Pancreas (tissue), 10 donors: ENCODE measurements around the gene ANKIB1. TPM values are rescaled to one million over a fixed set of nuclear protein-coding genes. Genes with fewer than 3 reads are reported as not detected.

Experiments
- ATAC-seq, 4 donors: fragments of 200-7000 bp; cut with Tn5 transposase; one replicate each; pipeline versions ENCODE4 v1.8.0 to v1.9.1; 2020; ENCODE audit warnings: mild to moderate bottlenecking in 4 of 4, moderate library complexity in 4 of 4
- DNase-seq, 6 donors: peaks; one replicate each; pipeline ENCODE4 v3.0.0-alpha.2; 2020
- FAIRE-seq: peaks from 2 replicates; lab custom pipeline; 2012; peaks lifted over from hg19 to GRCh38; lab: Jason Lieb, UNC
- H3K27ac ChIP-seq, 4 donors: fragments of 200-600 bp; sonication (generic); 1 replicate in 3 of 4; 2 replicates in 1 of 4; pipeline versions ENCODE4 v1.5.0 to v1.8.0; 2020
- H3K27me3 ChIP-seq, 4 donors: fragments of 200-600 bp; one replicate each; pipeline ENCODE4 v1.8.0; 2021
- H3K36me3 ChIP-seq, 3 donors: fragments of 200-600 bp; sonication (generic) in 1 of 3; one replicate each; pipeline versions ENCODE4 v1.5.0 to v1.8.0; 2020 to 2021
- H3K4me1 ChIP-seq, 3 donors: fragments of 200-600 bp; one replicate each; pipeline ENCODE4 v1.8.0; 2021
- H3K4me3 ChIP-seq, 4 donors: fragments of 200-600 bp; sonication (generic) in 2 of 4; one replicate each; pipeline versions ENCODE4 v1.5.0 to v1.8.0; 2020 to 2021
- H3K9me3 ChIP-seq, 4 donors: fragments of 200-600 bp; one replicate each; pipeline ENCODE4 v1.8.0; 2021
- WGBS, 2 donors: extraction: QIAGEN DNeasy Blood & Tissue Kit; methylation state at CpG; one replicate each; pipeline ENCODE4 v1.1.7; 2013; 5-methylcytosine and 5-hydroxymethylcytosine counted together
- intact Hi-C, 3 donors: fragments of 100-400 bp; cut with DNase I; formaldehyde crosslinking; loops; one replicate each; pipeline versions ENCODE4 v1.11.1 to v1.14.2; 2022
- polyA plus RNA-seq, 2 donors: library from polyadenylated mRNA; stranded (reverse); fragments of 200-250 nt; gene quantifications; one replicate each; pipeline ENCODE4 v1.2.3, GENCODE V29; 2013
- total RNA-seq, 6 donors: library from RNA; stranded (reverse); fragmentation: NEBNext Ultra II Directional in 4 of 6; extraction: Animal tissue kit (Norgen Biotek cat#: 25700) in 4 of 6; gene quantifications; one replicate each; pipeline versions ENCODE4 v1.2.1 to v1.2.4, GENCODE V29; 2021 to 2023
- TF ChIP-seq, protein P1 (sequence below), 4 donors: fragments of 200-600 bp; sonication (generic) in 3 of 4; IDR thresholded peaks; one replicate each; pipeline versions ENCODE4 v1.5.0 to v1.8.0; 2021; ENCODE audit warnings: antibody characterized with exemption in 4 of 4
- donor health status: healthy with polysubstance abuse.
- donor health status: DM: no; HTN: no; CAD: no; lungs with moderate emphysema.
- donor health status: DM: no; HTN: no; CAD: no.
- donor health status: control.
- donor health status: control.
- donor health status: Bipolar disorder and iron deficiency.
- donor health status: DM: yes; HTN: yes; CAD: no.
- donor health status: DM: no; HTN: no; CAD: no.
- donor health status: DM: no; HTN: no; CAD: no.
- donor health status: DM: yes; HTN: yes; CAD: no.

The ANKIB1 gene
- total and polyA plus RNA-seq, 8 donors = 7.7 to 36.5 (median 20.8) TPM

DNA sequence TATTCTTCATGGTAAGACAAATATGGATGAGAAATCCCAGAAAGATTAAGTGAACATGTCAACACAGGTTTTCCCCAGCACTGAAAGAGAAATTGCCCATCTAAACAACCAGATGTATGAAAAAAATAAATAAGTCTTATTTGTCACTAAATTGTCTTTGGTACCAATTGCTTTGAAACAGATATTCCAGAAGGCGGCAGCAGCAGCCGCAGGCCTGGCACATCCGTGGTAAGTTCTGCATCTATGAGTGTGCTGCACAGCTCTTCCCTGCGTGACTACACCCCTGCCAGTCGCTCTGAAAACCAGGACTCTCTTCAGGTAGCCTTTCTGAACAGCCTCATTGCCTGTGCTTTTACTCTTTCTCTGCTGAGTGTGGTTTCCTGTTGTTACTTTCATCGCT lies 151.8 kb downstream of the ANKIB1 start:
- H3K4me3 ChIP-seq = no peak overlapping the region
- H3K27me3 ChIP-seq = no peaks in the 10 kb centered on the region
- no peaks in the 10 kb centered on the region for H3K9me3 ChIP-seq
- ATAC-seq (no peak), FAIRE-seq (no peak), DNase-seq (no peak)
- WGBS, 2 donors = 91 to 94% methylated on average over 6 of the region's 6 CpGs
- H3K36me3 ChIP-seq = peaks cover 0 to 26% (median 0%) of the 10 kb centered on the region in 3 donors
- no peaks in the 10 kb centered on the region for H3K4me1 ChIP-seq
- intact Hi-C loops = no loop called here
- no peak overlapping the region for H3K27ac ChIP-seq
- TF ChIP-seq, protein P1, sequence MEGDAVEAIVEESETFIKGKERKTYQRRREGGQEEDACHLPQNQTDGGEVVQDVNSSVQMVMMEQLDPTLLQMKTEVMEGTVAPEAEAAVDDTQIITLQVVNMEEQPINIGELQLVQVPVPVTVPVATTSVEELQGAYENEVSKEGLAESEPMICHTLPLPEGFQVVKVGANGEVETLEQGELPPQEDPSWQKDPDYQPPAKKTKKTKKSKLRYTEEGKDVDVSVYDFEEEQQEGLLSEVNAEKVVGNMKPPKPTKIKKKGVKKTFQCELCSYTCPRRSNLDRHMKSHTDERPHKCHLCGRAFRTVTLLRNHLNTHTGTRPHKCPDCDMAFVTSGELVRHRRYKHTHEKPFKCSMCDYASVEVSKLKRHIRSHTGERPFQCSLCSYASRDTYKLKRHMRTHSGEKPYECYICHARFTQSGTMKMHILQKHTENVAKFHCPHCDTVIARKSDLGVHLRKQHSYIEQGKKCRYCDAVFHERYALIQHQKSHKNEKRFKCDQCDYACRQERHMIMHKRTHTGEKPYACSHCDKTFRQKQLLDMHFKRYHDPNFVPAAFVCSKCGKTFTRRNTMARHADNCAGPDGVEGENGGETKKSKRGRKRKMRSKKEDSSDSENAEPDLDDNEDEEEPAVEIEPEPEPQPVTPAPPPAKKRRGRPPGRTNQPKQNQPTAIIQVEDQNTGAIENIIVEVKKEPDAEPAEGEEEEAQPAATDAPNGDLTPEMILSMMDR (IDR thresholded peaks at IDR 0.05) = no peak

DNA sequence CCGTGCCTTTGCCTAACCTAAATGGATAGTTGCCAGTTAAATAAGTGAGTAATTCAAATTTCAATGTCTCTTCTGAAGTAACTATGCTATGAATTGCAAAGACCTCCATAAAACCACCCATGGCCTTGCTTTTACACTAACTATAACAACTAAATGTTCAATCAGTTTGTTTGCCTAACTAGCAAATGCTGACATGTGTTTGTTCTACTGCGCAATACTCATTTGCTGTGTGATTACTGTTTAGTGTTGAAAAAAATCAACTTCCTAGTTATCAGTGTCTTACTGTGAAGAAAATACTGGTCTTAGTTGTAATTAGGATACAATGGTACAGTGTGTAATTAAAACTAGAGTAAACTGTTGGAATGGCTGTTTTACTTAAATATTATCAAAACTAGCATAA lies 154.2 kb downstream of the ANKIB1 start:
- DNase-seq (no peak), ATAC-seq (no peak), FAIRE-seq (no peak)
- Histone ChIP-seq H3K4me1 (no peaks in the 10 kb centered on the region), H3K4me3 (no peak overlapping the region), H3K9me3 (no peaks in the 10 kb centered on the region), H3K27ac (no peak overlapping the region), H3K27me3 (no peaks in the 10 kb centered on the region), H3K36me3 (peaks cover 0 to 26% (median 0%) of the 10 kb centered on the region in 3 donors)
- TF ChIP-seq, protein P1 (IDR thresholded peaks at IDR 0.05) = no peak
- 89 to 94% methylated on average over 2 of the region's 2 CpGs for WGBS, 2 donors
- intact Hi-C loops = no loop called here

DNA sequence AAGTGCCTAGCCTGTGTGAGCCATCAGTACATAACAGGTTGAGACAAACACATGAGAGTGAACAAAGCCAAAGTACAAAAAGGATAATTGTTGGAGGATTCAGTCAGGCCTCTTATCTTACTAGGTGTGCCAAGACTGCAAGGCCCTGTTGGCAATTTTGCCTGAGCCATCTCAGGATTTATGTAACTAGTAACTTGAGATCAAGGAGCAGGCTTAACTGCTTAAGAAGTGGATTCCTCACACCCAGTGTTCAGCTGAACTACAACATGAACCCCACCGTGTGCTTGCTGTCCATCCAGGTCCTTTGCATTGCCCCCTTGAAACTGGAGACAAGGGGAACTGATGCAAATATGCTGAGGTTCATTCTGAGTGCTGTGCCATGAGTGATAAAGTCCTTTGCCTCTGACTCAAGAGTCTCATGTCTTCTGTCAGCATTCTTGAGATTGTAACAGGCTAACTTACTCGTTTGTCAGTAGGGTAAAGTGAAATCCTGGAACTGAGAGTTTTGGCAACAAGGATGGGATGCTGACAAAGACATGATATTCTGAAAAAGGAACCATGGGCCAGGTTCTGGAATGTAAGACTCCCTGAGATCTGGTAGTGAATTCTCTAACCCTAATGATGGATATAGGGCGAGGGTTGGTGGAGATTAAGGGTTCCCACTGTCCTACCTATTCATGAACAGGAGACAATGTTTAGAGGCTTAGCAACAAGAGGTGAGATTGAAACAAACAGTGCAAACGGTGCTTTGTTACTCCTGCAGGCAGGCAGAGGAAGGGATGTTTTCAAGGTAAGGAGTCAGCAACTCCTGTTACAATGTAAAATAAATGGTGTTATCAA lies 157.4 kb downstream of the ANKIB1 start:
- no peaks in the 10 kb centered on the region for H3K9me3 ChIP-seq
- FAIRE-seq (no peak), ATAC-seq (no peak), DNase-seq (no peak)
- no peak overlapping the region for H3K4me3 ChIP-seq
- TF ChIP-seq, protein P1 (IDR thresholded peaks at IDR 0.05) = no peak
- no peak overlapping the region for H3K27ac ChIP-seq
- 71 to 73% methylated on average over 4 of the region's 4 CpGs for WGBS, 2 donors
- H3K36me3 ChIP-seq = peaks cover 0 to 18% (median 0%) of the 10 kb centered on the region in 3 donors
- H3K4me1 ChIP-seq = no peaks in the 10 kb centered on the region
- H3K27me3 ChIP-seq = no peaks in the 10 kb centered on the region
- intact Hi-C loops = no loop called here

DNA sequence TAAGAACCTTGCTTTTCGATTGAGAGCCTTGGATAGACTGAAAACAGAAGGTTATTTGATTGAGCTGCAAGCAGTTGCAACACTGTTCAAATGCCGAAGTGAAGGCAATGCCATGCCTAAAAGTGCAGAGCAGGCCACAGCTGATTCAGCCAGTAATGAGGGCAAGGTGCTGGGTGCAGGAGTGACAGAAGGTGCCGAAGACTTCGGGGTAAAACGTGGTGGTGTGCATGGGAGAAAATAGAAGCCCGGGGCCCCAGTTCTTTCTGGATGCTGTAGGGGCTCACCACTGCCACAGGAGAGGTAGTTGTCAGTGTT lies 157.9 kb downstream of the ANKIB1 start:
- Histone ChIP-seq H3K4me3 (no peak overlapping the region), H3K36me3 (peaks cover 0 to 12% (median 0%) of the 10 kb centered on the region in 3 donors), H3K27ac (no peak overlapping the region), H3K4me1 (no peaks in the 10 kb centered on the region), H3K27me3 (no peaks in the 10 kb centered on the region), H3K9me3 (no peaks in the 10 kb centered on the region)
- ATAC-seq (no peak), DNase-seq (no peak), FAIRE-seq (no peak)
- TF ChIP-seq, protein P1 (IDR thresholded peaks at IDR 0.05) = no peak
- WGBS, 2 donors = 85 to 86% methylated on average over 6 of the region's 6 CpGs
- intact Hi-C loops = no loop called here

DNA sequence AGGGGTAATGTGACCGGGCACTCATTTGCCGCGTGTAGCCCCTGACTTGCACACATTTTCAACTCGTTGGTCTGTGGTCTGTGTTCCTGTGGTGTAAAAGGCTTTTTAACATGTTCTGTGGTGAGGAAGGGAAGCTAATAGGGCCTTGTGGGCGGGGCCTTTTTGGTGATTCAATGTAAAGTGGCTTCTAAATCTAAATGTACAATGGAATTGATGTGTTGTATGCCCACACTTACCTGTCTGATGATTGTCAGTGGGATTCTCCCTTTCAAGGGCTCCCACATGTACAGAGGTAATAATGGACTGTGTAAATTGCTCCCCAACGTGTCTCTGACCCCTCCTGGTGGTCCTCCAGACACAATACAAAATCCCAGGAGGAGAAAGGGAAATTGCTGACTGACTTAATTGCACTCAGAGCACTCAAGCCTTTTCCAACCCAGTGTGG lies 158.4 kb downstream of the ANKIB1 start:
- Histone ChIP-seq H3K36me3 (peaks cover 0 to 8% (median 0%) of the 10 kb centered on the region in 3 donors), H3K4me3 (no peak overlapping the region), H3K9me3 (no peaks in the 10 kb centered on the region), H3K27me3 (no peaks in the 10 kb centered on the region), H3K27ac (no peak overlapping the region), H3K4me1 (no peaks in the 10 kb centered on the region)
- ATAC-seq (no peak), FAIRE-seq (no peak), DNase-seq (no peak)
- 85 to 86% methylated on average over 6 of the region's 6 CpGs for WGBS, 2 donors
- intact Hi-C loops = no loop called here
- TF ChIP-seq, protein P1 (IDR thresholded peaks at IDR 0.05) = no peak
